Spinal cord (tissue), 10 donors: Measurements from ENCODE around the gene MUC5B. TPM values are rescaled to one million over a fixed set of nuclear protein-coding genes. Genes with fewer than 3 reads are reported as not detected.

Source experiments
- DNase-seq, 6 donors: peaks; one replicate each; pipeline versions ENCODE4 v3.0.0 to v3.0.0-alpha.2; 2013 to 2015; ENCODE audit warnings: low spot score in 6 of 6, low read depth in 4 of 6
- H3K27ac ChIP-seq: one replicate; pipeline ENCODE4 v1.5.1; 2013; ENCODE audit warnings: low read depth, low read length, control low read depth
- H3K27me3 ChIP-seq: one replicate; pipeline ENCODE4 v1.6.1; 2013; ENCODE audit warnings: low read length; ENCODE audit not compliant: control insufficient read depth, insufficient read depth
- H3K36me3 ChIP-seq: one replicate; pipeline ENCODE4 v1.6.1; 2013; ENCODE audit warnings: low read length; ENCODE audit not compliant: control insufficient read depth, insufficient read depth
- H3K4me1 ChIP-seq: one replicate; pipeline ENCODE4 v1.6.1; 2013; ENCODE audit warnings: low read length; ENCODE audit not compliant: control insufficient read depth, insufficient read depth
- H3K4me3 ChIP-seq: one replicate; pipeline ENCODE4 v1.5.1; 2013; ENCODE audit warnings: low read depth, low read length, control low read depth
- H3K9me3 ChIP-seq: one replicate; pipeline ENCODE4 v1.6.1; 2013; ENCODE audit warnings: low read length; ENCODE audit not compliant: control insufficient read depth, insufficient read depth
- WGBS: methylation state at CpG from one replicate; pipeline ENCODE4 v1.1.5; 2013; ENCODE audit warnings: missing lambda C conversion rate; ENCODE audit not compliant: insufficient coverage; 5-methylcytosine and 5-hydroxymethylcytosine counted together
- polyA plus RNA-seq, 2 donors: library from polyadenylated mRNA; unstranded; fragments of 120-200 nt; gene quantifications; one replicate each; pipeline ENCODE4 v1.2.1, GENCODE V29; 2013; ENCODE audit not compliant: insufficient read length in 2 of 2
- total RNA-seq, 2 donors: library from RNA; depleted of rRNA in 1 of 2; stranded (reverse); fragments of 120-200 nt in 1 of 2; fragments of >200 nt in 1 of 2; gene quantifications; one replicate each; pipeline versions ENCODE4 v1.2.3 to v1.2.4, GENCODE V29; 2013 to 2014
- donor health status: healthy.

Gene MUC5B
- total and polyA plus RNA-seq, 4 donors: 0.17 to 0.44 (median 0.21) TPM; not detected in 1

- DNase-seq: no peak
- H3K9me3 ChIP-seq: no peaks in the 10 kb centered on the region
- H3K27me3 ChIP-seq: no peaks in the 10 kb centered on the region
- peaks cover 80% of the 10 kb centered on the region for H3K4me1 ChIP-seq
- no peak overlapping the region for H3K4me3 ChIP-seq
- WGBS: 72% methylated on average over 13 of the region's 13 CpGs
- H3K36me3 ChIP-seq: peaks cover 58% of the 10 kb centered on the region
- peak overlapping the region; percentile 78 for H3K27ac ChIP-seq
Observed at GRCh38 chr11:1302041-1302460, 79.2 kb downstream of the MUC5B start.

- peaks cover 85% of the 10 kb centered on the region for H3K4me1 ChIP-seq
- peaks cover 58% of the 10 kb centered on the region for H3K36me3 ChIP-seq
- no peaks in the 10 kb centered on the region for H3K27me3 ChIP-seq
- H3K9me3 ChIP-seq: no peaks in the 10 kb centered on the region
- DNase-seq: no peak
- H3K27ac ChIP-seq: peak overlapping the region; percentile 78
- no peak overlapping the region for H3K4me3 ChIP-seq
- WGBS: 23% methylated on average over 15 of the region's 17 CpGs
Observed at GRCh38 chr11:1302461-1303125, 79.7 kb downstream of the MUC5B start.

GRCh38 chr11:1303126-1303821 is 80.4 kb downstream of the MUC5B start:
- peak overlapping the region; percentile 78 for H3K27ac ChIP-seq
- H3K36me3 ChIP-seq: peaks cover 56% of the 10 kb centered on the region
- 42% methylated on average over 25 of the region's 25 CpGs for WGBS
- H3K4me1 ChIP-seq: peaks cover 89% of the 10 kb centered on the region
- H3K4me3 ChIP-seq: no peak overlapping the region
- DNase-seq: peak in 3 of 6 donors; percentile 54 to 80 (median 72)
- no peaks in the 10 kb centered on the region for H3K27me3 ChIP-seq
- no peaks in the 10 kb centered on the region for H3K9me3 ChIP-seq

GRCh38 chr11:1303973-1304372 is 81.1 kb downstream of the MUC5B start:
- 43% methylated on average over 9 of the region's 10 CpGs for WGBS
- Histone ChIP-seq H3K9me3 (no peaks in the 10 kb centered on the region), H3K4me1 (peaks cover 89% of the 10 kb centered on the region), H3K27ac (peak overlapping the region; percentile 61), H3K27me3 (no peaks in the 10 kb centered on the region), H3K4me3 (no peak overlapping the region), H3K36me3 (peaks cover 53% of the 10 kb centered on the region)
- peak in 2 of 6 donors; percentile 37 to 62 for DNase-seq

- no peak overlapping the region for H3K4me3 ChIP-seq
Observed at GRCh38 chr11:1304380-1304779, 81.5 kb downstream of the MUC5B start.

GRCh38 chr11:1305063-1305495 is 82.2 kb downstream of the MUC5B start:
- DNase-seq: no peak
- 81% methylated on average over 9 of the region's 13 CpGs for WGBS
- H3K36me3 ChIP-seq: peaks cover 49% of the 10 kb centered on the region
- no peak overlapping the region for H3K4me3 ChIP-seq
- H3K4me1 ChIP-seq: peaks cover 85% of the 10 kb centered on the region
- no peaks in the 10 kb centered on the region for H3K9me3 ChIP-seq
- no peaks in the 10 kb centered on the region for H3K27me3 ChIP-seq
- H3K27ac ChIP-seq: no peak overlapping the region

More at GRCh38 chr11:1304380-1304779, 81.5 kb downstream of the MUC5B start:
- H3K9me3 ChIP-seq: no peaks in the 10 kb centered on the region
- H3K27ac ChIP-seq: peak overlapping the region; percentile 61
- no peak for DNase-seq
- peaks cover 87% of the 10 kb centered on the region for H3K4me1 ChIP-seq
- no peaks in the 10 kb centered on the region for H3K27me3 ChIP-seq
- WGBS: 65% methylated on average over 10 of the region's 14 CpGs
- peaks cover 53% of the 10 kb centered on the region for H3K36me3 ChIP-seq

- H3K4me1 ChIP-seq: peaks cover 87% of the 10 kb centered on the region
- no peak overlapping the region for H3K27ac ChIP-seq
- H3K9me3 ChIP-seq: no peaks in the 10 kb centered on the region
- no peak for DNase-seq
- no peak overlapping the region for H3K4me3 ChIP-seq
- H3K36me3 ChIP-seq: peaks cover 49% of the 10 kb centered on the region
- 86% methylated on average over 18 of the region's 27 CpGs for WGBS
- no peaks in the 10 kb centered on the region for H3K27me3 ChIP-seq
Observed at GRCh38 chr11:1305501-1306056, 82.7 kb downstream of the MUC5B start.

- H3K27me3 ChIP-seq: no peaks in the 10 kb centered on the region
- no peak overlapping the region for H3K4me3 ChIP-seq
- H3K36me3 ChIP-seq: peaks cover 49% of the 10 kb centered on the region
- peaks cover 80% of the 10 kb centered on the region for H3K4me1 ChIP-seq
- 88% methylated on average over 30 of the region's 30 CpGs for WGBS
- no peaks in the 10 kb centered on the region for H3K9me3 ChIP-seq
- DNase-seq: peak in 1 of 6 donors; percentile 36
- H3K27ac ChIP-seq: no peak overlapping the region
Observed at GRCh38 chr11:1306186-1307162, 83.6 kb downstream of the MUC5B start.
